Keratinocyte (primary cell): ENCODE results near the gene SH3RF2. TPM values are rescaled to one million over a fixed set of nuclear protein-coding genes. Genes with fewer than 3 reads are reported as not detected.
"Not testable (repeated sequence)": the region's sequence is repeated elsewhere in the genome, so short reads cannot be mapped to it uniquely, and the experiment has no call there.

Experiments used
- DNase-seq: peaks from one replicate; pipeline ENCODE4 v3.0.0-alpha.2; 2011; ENCODE audit warnings: low read depth, missing footprints, low spot score
- FAIRE-seq: peaks from 2 replicates; lab custom pipeline; 2011; peaks lifted over from hg19 to GRCh38; lab: Jason Lieb, UNC
- H2AFZ ChIP-seq: 2 replicates; pipeline ENCODE4 v1.6.0; 2012; ENCODE audit warnings: low read length, control low read depth, inconsistent platforms; ENCODE audit not compliant: control insufficient read depth
- H3K27ac ChIP-seq: 2 replicates; pipeline ENCODE4 v1.5.1; 2011; ENCODE audit warnings: low read length; ENCODE audit not compliant: control insufficient read depth, insufficient read depth
- H3K27me3 ChIP-seq: 3 replicates; pipeline ENCODE4 v1.6.0; 2011; ENCODE audit warnings: low read length; ENCODE audit not compliant: control insufficient read depth, insufficient read depth; ENCODE audit errors: extremely low read depth
- H3K36me3 ChIP-seq, 2 experiments: 2 replicates in 1 of 2; 3 replicates in 1 of 2; pipeline ENCODE4 v1.5.1; 2011; ENCODE audit warnings: low read length in 2 of 2, mild to moderate bottlenecking in 1 of 2; ENCODE audit not compliant: control insufficient read depth in 2 of 2, insufficient read depth in 2 of 2; ENCODE audit errors: extremely low read depth in 1 of 2
- H3K4me1 ChIP-seq: 3 replicates; pipeline ENCODE4 v1.5.1; 2011; ENCODE audit warnings: low read length; ENCODE audit not compliant: control insufficient read depth, insufficient read depth; ENCODE audit errors: extremely low read depth
- H3K4me2 ChIP-seq: 3 replicates; pipeline ENCODE4 v1.6.0; 2011; ENCODE audit warnings: low read depth, low read length; ENCODE audit not compliant: control insufficient read depth, insufficient read depth; ENCODE audit errors: extremely low read depth
- H3K4me3 ChIP-seq, 3 experiments: fragments of 200-600 bp in 1 of 3; sonication (generic) in 1 of 3; 2 replicates in 2 of 3; 3 replicates in 1 of 3; pipeline ENCODE4 v1.5.1; 2011 to 2016; ENCODE audit warnings: low read length in 3 of 3, mild to moderate bottlenecking in 3 of 3, control low read depth in 2 of 3, inconsistent platforms in 1 of 3, low read depth in 1 of 3, mixed read lengths in 1 of 3, mixed run types in 1 of 3, moderate library complexity in 1 of 3; ENCODE audit not compliant: control insufficient read depth in 2 of 3, insufficient read depth in 2 of 3; ENCODE audit errors: extremely low read depth in 1 of 3
- H3K79me2 ChIP-seq: 2 replicates; pipeline ENCODE4 v1.6.0; 2012; ENCODE audit warnings: low read length; ENCODE audit not compliant: control insufficient read depth, insufficient read depth
- H3K9ac ChIP-seq: 3 replicates; pipeline ENCODE4 v1.6.0; 2011; ENCODE audit warnings: low read length; ENCODE audit not compliant: control insufficient read depth, insufficient read depth; ENCODE audit errors: extremely low read depth
- H3K9me1 ChIP-seq: 3 replicates; pipeline ENCODE4 v1.6.0; 2011; ENCODE audit warnings: low read length; ENCODE audit not compliant: control insufficient read depth, insufficient read depth; ENCODE audit errors: extremely low read depth
- H3K9me3 ChIP-seq: 2 replicates; pipeline ENCODE4 v1.5.1; 2012; ENCODE audit warnings: low read depth, low read length; ENCODE audit not compliant: control insufficient read depth
- H4K20me1 ChIP-seq: 3 replicates; pipeline ENCODE4 v1.6.0; 2011; ENCODE audit warnings: low read length; ENCODE audit not compliant: control insufficient read depth, insufficient read depth; ENCODE audit errors: extremely low read depth
- CTCF ChIP-seq, 3 experiments: IDR thresholded peaks in 1 of 3; conservative IDR thresholded peaks in 1 of 3; optimal IDR thresholded peaks in 1 of 3; 2 replicates in 2 of 3; 3 replicates in 1 of 3; pipeline versions ENCODE3 to v1.5.1; 2011; ENCODE audit warnings: low read length in 3 of 3, mild to moderate bottlenecking in 3 of 3, moderate library complexity in 2 of 3, control low read depth in 1 of 3, inconsistent platforms in 1 of 3; ENCODE audit not compliant: insufficient read depth in 2 of 3; ENCODE audit errors: extremely low read depth in 1 of 3
- EZH2 ChIP-seq: IDR thresholded peaks from one replicate; pipeline ENCODE4 v1.6.1; 2012; ENCODE audit warnings: inconsistent platforms, mild to moderate bottlenecking, low read length, moderate library complexity
- dilution Hi-C: fragments of 300-500 bp; cut with MboI; formaldehyde crosslinking; loops from one replicate; pipeline ENCODE4 v1.7.0; 2020; ENCODE audit warnings: low sequenced_read_pairs; ENCODE audit not compliant: extremely low pct_ligation_motif_present
- polyA plus RNA-seq, 5 experiments: library from polyadenylated mRNA; depleted of rRNA in 3 of 5; stranded (reverse) in 3 of 5; stranded (forward) in 1 of 5; unstranded in 1 of 5; fragments of >200 nt; gene quantifications; 1 replicate in 1 of 5; 2 replicates in 3 of 5; 3 replicates in 1 of 5; pipeline versions ENCODE4 v1.2.1 to v1.2.3, GENCODE V29; 2011 to 2012; ENCODE audit warnings: missing spikeins in 2 of 5, low read depth in 1 of 5, low replicate concordance in 1 of 5

SH3RF2 gene
- polyA plus RNA-seq, 1 donor (not counting 4 experiments of a cell fraction or from before 2014, with no cell fraction given) = 43.7 TPM

- no peak overlapping the region for H3K9ac ChIP-seq
- H3K4me3 ChIP-seq = no peak overlapping the region
- DNase-seq (no peak), FAIRE-seq (no peak)
- no peaks in the 10 kb centered on the region for H3K79me2 ChIP-seq
- TF ChIP-seq CTCF (optimal IDR thresholded peaks at IDR 0.05 in 1 of 3, IDR thresholded peaks at IDR 0.05 in 1 of 3, conservative IDR thresholded peaks at IDR 0.05 in 1 of 3; ENCODE audit: extremely low read depth in 1 of 3, insufficient read depth in 2 of 3, low read length in 3 of 3) = no peak
- no peak for TF ChIP-seq EZH2
- dilution Hi-C loops = no loop called here
- H2AFZ ChIP-seq = no peak overlapping the region
- H3K36me3 ChIP-seq = peaks cover 0 to 6% of the 10 kb centered on the region in 2 experiments
- H3K27ac ChIP-seq = no peak overlapping the region
- no peaks in the 10 kb centered on the region for H3K9me1 ChIP-seq
- no peaks in the 10 kb centered on the region for H4K20me1 ChIP-seq
- H3K4me2 ChIP-seq = no peak overlapping the region
- no peaks in the 10 kb centered on the region for H3K27me3 ChIP-seq
- no peaks in the 10 kb centered on the region for H3K9me3 ChIP-seq
- H3K4me1 ChIP-seq = peaks cover 9% of the 10 kb centered on the region
These were observed 171.5 kb downstream of the SH3RF2 start for GRCh38 chr5:146107901-146108300.

DNA sequence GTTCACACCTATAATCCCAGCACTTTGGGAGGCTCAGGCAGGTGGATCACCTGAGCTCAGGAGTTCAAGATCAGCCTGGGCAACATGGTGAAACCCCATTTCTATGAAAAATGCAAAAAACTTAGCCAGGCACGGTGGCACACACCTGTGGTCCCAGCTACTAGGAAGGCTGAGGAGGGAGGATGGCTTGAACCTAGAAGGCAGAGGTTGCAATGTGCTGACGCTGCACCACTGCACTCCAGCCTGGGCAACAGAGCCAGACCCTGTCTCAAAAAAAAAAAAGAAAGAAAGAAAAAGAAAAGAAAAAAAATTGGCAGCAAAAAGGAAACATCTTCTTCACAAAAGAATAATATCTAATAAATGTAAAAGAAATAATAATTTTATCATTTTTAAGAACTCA is 172.5 kb downstream of the SH3RF2 start:
- H4K20me1 ChIP-seq, H3K4me3 ChIP-seq, H3K27me3 ChIP-seq, H3K9me3 ChIP-seq, DNase-seq, H3K9ac ChIP-seq, H3K4me2 ChIP-seq, H3K79me2 ChIP-seq, dilution Hi-C loops, H3K4me1 ChIP-seq, H2AFZ ChIP-seq, FAIRE-seq, H3K27ac ChIP-seq, H3K36me3 ChIP-seq, H3K9me1 ChIP-seq: not testable (repeated sequence)

DNA sequence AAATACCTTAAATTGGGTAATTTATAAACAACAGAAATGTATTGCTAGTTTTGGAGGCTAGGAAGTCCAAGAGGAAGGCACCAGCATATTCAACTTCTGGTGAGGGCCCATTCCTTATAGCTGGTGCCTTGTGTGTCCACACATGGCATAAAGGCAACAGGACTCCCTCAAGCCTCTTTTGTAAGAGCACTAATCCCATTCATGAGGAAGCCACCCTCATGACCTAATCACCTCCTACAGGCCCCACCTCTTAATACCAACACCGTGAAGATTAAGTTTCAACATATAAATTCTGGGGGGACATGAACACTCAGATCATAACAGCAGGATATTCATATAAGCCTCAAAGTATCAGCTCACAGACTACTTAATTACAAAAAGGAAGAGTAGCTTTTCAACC is 173.0 kb downstream of the SH3RF2 start:
- Histone ChIP-seq H3K9ac (no peak overlapping the region), H3K4me3 (no peak overlapping the region), H3K9me1 (no peaks in the 10 kb centered on the region), H3K36me3 (peaks cover 0 to 6% of the 10 kb centered on the region in 2 experiments), H3K9me3 (no peaks in the 10 kb centered on the region), H4K20me1 (no peaks in the 10 kb centered on the region), H3K27ac (no peak overlapping the region), H2AFZ (no peak overlapping the region), H3K27me3 (no peaks in the 10 kb centered on the region), H3K4me1 (no peaks in the 10 kb centered on the region), H3K4me2 (no peak overlapping the region), H3K79me2 (no peaks in the 10 kb centered on the region)
- no peak for FAIRE-seq
- dilution Hi-C loops = no loop called here
- TF ChIP-seq CTCF (optimal IDR thresholded peaks at IDR 0.05 in 1 of 3, IDR thresholded peaks at IDR 0.05 in 1 of 3, conservative IDR thresholded peaks at IDR 0.05 in 1 of 3; ENCODE audit: extremely low read depth in 1 of 3, insufficient read depth in 2 of 3, low read length in 3 of 3) (no peak), EZH2 (no peak)
- DNase-seq = no peak
